ENCODE data around the gene PPP1R3C. TPM values are rescaled to one million over a fixed set of nuclear protein-coding genes. Genes with fewer than 3 reads are reported as not detected.

Gene PPP1R3C
- total RNA-seq = under 1 TPM; 0.15 to 0.19 TPM

GRCh38 chr10:91632671-91633550 is at the start of gene PPP1R3C:
Gene PPP1R3C (minus strand): TSS chr10:91633071. CDS start chr10:91632969, 102 bp downstream.
- CTCF ChIA-PET = interaction anchor here (0.7 to 4.3 kb wide), 4 partner anchors 11 to 335 kb away, joined by 3 to 29 read pairs (median 4); no protein-coding TSS in a partner anchor
- POLR2A ChIA-PET = no interaction called here

- POLR2A ChIA-PET = no interaction called here
- CTCF ChIA-PET = interaction anchor here (0.6 kb wide), 1 partner anchor 26 kb away, joined by 3 read pairs; no protein-coding TSS in a partner anchor
Observed at GRCh38 chr10:91681361-91682276, 48.7 kb upstream of the PPP1R3C start.

GRCh38 chr10:91680487-91680886 is 47.6 kb upstream of the PPP1R3C start:
- POLR2A ChIA-PET = no interaction called here
- CTCF ChIA-PET = no interaction called here

GRCh38 chr10:91679296-91679695 is 46.4 kb upstream of the PPP1R3C start:
- ChIA-PET POLR2A (no interaction called here), CTCF (no interaction called here)

GRCh38 chr10:91677911-91678310 is 45.0 kb upstream of the PPP1R3C start:
- CTCF ChIA-PET = no interaction called here
- POLR2A ChIA-PET = no interaction called here

GRCh38 chr10:91672021-91672608 is 39.2 kb upstream of the PPP1R3C start:
- ChIA-PET CTCF (no interaction called here), POLR2A (no interaction called here)

- POLR2A ChIA-PET = no interaction called here
- CTCF ChIA-PET = no interaction called here
Observed at GRCh38 chr10:91668913-91669312, 36.0 kb upstream of the PPP1R3C start.

GRCh38 chr10:91665842-91666241 is 33.0 kb upstream of the PPP1R3C start:
- ChIA-PET CTCF (no interaction called here), POLR2A (no interaction called here)

- ChIA-PET CTCF (no interaction called here), POLR2A (no interaction called here)
Observed at GRCh38 chr10:91664426-91664825, 31.6 kb upstream of the PPP1R3C start.

GRCh38 chr10:91662993-91663392 is 30.1 kb upstream of the PPP1R3C start:
- CTCF ChIA-PET = no interaction called here

GRCh38 chr10:91653219-91653870 is 20.5 kb upstream of the PPP1R3C start:
- ChIA-PET POLR2A (no interaction called here), CTCF (no interaction called here)

More at GRCh38 chr10:91662993-91663392, 30.1 kb upstream of the PPP1R3C start:
- POLR2A ChIA-PET = no interaction called here

- POLR2A ChIA-PET = no interaction called here
- CTCF ChIA-PET = no interaction called here
Observed at GRCh38 chr10:91652364-91652763, 19.5 kb upstream of the PPP1R3C start.

GRCh38 chr10:91643700-91644099 is 10.8 kb upstream of the PPP1R3C start:
- ChIA-PET POLR2A (no interaction called here), CTCF (interaction anchor here (0.9 kb wide), 1 partner anchor 11 kb away, joined by 3 read pairs; the partner anchor contains the start of gene PPP1R3C)

- ChIA-PET CTCF (interaction anchor here (0.9 kb wide), 1 partner anchor 10 kb away, joined by 3 read pairs; the partner anchor contains the start of gene PPP1R3C), POLR2A (no interaction called here)
Observed at GRCh38 chr10:91642831-91643692, 10.2 kb upstream of the PPP1R3C start.

GRCh38 chr10:91636892-91637291 is 4.0 kb upstream of the PPP1R3C start:
- ChIA-PET CTCF (interaction anchor here (4.3 kb wide), 1 partner anchor 339 kb away, joined by 29 read pairs; no protein-coding TSS in a partner anchor), POLR2A (no interaction called here)

- ChIA-PET CTCF (interaction anchor here (1.1 to 4.3 kb wide), 6 partner anchors 23 to 338 kb away, joined by 3 to 29 read pairs (median 4); no protein-coding TSS in a partner anchor), POLR2A (interaction anchor here (0.7 kb wide), 1 partner anchor 505 kb away, joined by 6 read pairs; no protein-coding TSS in a partner anchor)
Observed at GRCh38 chr10:91635401-91636400, 2.8 kb upstream of the PPP1R3C start.

- POLR2A ChIA-PET = no interaction called here
- CTCF ChIA-PET = interaction anchor here (1.1 to 4.3 kb wide), 5 partner anchors 22 to 337 kb away, joined by 3 to 29 read pairs (median 5); no protein-coding TSS in a partner anchor
Observed at GRCh38 chr10:91634898-91635297, 2.0 kb upstream of the PPP1R3C start.
